IPS DF 19.7 (cell line): ENCODE data around the gene RHCE.
"Not testable (repeated sequence)": the region's sequence is repeated elsewhere in the genome, so short reads cannot be mapped to it uniquely, and the experiment has no call there.

Experiments used
- DNase-seq: peaks from one replicate; pipeline ENCODE4 v3.0.0-alpha.2; 2013; ENCODE audit warnings: low read depth, low spot score

Gene RHCE

DNA sequence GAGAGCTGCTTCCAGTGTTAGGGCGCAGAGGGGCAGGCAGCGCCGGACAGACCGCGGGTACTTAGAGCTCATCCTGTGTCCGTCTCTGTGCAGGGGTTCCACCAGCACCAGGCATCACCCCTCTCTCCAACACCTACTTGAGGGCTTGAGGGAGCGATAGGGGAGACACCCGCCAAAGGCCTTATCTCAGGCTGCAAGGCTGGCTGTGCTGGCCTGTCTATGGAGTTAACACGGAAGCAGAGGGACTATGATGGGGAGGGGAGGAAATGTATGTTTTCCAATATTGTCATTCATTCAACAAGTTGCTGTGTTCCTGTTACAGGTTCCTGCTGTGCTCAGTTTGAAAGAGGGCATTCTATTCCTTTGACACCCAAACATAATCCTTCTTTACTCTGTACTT, at the start of gene RHCE:
TSS of gene RHCE (minus strand) at position 111 of the 400 bp plus-strand sequence. CDS start at position 72, 39 bp downstream.
- not testable (repeated sequence) for DNase-seq

DNA sequence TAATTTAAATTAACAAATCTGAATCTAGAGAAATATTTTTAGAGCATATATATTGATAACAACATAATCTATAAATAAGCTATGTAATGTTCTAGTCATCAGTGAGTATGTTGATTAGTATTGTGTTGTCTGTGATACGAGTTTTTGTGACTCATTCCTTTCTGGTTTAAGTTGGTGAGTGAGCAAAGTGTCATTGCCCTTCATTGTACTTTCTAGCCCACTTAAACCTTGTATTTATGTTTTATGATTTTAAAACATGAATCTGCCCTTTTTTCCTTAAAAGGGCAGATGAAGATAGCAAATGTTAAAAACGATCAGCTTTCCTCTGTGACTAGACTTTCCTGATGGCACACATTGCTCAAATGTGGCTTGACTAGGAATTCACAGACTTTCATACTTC, 48.6 kb upstream of the RHCE start:
- DNase-seq: no peak

DNA sequence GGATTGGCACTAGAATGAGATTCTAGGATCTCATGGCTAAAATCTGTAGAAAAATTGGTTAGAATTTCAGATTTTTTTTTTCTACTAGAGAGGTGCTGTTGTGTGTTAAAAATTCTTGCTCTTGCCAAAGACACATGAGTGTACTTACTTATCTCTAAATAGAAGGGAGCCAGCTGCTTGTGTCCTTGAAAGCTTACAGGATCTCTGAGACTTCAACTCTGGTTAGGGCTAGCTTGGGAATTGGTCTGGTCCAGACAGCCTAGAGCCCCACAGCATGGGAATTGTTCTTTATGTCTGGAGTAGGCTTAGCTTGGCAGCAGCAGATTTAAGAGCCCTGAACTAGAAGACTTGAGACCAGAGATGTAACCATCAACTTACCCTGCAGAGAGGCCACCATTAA, 47.4 kb upstream of the RHCE start:
- no peak for DNase-seq

DNA sequence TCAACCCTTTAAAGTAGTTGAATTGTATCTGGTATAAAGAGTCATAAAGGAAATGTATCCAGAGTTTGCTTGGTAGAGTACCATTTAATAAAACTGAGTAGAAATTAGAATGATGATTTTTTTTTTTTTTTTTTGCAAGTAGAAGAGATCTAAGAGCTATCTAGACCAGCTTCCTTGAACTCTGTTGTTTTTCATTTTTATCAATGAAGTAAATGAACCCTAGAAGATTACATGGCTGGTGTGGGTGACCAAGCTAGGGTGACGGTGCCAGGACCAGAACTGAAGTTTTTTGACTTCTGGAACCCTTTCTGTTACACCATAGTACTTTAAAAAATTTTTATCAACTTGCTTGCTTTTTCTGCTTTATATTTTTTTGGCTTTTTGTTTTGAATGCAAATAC, 47.0 kb upstream of the RHCE start:
- no peak for DNase-seq

DNA sequence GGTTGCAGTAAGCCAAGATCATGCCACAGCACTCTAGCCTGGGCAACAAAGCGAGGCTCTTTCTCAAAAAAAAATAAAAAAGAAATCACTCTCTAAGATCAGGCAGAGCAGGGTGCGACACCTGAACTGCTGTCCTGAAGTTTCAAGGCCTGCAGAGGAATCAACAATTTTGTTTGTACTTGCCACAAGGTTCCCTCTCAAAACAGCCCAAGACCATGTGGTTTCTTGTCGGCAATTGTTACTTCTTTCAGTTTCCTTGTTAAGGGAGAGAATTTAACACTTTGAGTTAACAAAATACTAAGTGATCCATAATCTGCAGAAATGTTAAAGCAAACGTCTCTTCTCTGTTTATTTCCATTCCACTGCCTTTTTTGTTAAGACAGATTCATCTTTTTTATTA, 46.6 kb upstream of the RHCE start:
- no peak for DNase-seq

DNA sequence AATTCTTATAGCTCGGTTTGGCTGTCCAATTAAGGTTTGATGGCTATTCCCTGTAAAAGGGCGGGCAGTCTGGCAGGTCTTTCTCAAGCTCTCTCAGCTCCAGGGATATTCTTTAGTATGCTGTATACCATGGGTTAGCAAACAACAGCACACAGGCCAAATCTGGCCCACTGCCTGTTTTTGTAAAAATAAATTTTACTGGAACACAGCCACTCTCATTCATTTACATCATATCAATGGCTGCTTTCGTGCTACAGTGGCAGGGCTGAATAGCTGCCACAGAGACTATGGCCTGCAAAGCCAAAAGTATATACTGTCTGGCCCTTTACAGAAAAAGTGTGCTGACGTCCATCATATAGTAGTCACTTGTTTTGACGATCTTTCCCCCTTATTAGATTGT, 42.1 kb upstream of the RHCE start:
- DNase-seq: no peak

DNA sequence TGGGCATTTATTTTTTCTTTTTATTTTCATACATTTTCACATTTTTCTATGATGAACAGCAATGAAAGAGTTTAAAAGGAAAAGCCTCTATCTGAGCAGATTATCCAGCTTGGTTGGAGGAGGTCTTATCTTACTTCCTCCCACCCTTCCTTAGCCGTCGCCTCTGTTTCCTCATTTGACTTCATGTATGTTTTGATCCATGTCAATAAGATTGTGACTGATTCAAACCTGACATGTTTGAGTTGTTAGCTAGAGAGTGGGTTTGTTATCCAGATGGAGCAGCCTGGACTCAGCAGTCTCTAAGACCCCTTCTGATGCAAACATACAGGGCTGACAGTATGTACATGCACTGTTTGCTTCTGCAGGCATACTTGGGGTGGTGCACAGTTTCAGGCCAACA, 41.2 kb upstream of the RHCE start:
- no peak for DNase-seq

DNA sequence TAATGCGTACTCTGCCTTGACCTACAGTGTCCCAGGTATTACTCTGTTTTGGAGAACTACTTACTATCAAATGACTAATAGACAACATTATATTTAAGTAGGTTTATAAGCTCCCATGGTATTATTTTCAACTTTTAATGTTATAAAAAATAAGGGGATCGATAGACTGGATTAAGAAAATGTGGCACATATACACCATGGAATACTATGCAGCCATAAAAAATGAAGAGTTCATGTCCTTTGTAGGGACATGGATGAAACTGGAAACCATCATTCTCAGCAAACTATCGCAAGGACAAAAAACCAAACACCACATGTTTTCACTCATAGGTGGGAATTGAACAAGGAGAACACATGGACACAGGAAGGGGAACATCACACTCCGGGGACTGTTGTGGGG, 40.2 kb upstream of the RHCE start:
- DNase-seq: not testable (repeated sequence)

DNA sequence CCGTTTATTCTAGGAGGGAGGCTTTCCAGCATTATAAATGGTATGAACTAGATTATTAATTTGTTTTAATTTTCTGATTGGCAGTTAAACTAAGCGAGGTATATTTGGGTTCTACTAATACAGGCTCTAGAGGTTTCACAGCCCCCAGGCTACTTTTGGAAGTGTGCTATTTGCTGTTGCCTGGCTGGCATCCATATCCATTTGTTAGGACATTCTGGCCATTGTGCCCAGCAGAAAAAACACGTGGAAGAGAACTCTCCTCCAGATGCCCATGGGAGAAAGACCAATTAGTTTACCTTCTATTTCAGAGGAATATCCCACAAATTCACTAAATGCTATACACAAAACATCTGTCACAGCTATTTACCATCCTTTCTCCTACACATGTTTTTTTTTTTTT, 39.4 kb upstream of the RHCE start:
- DNase-seq: no peak

DNA sequence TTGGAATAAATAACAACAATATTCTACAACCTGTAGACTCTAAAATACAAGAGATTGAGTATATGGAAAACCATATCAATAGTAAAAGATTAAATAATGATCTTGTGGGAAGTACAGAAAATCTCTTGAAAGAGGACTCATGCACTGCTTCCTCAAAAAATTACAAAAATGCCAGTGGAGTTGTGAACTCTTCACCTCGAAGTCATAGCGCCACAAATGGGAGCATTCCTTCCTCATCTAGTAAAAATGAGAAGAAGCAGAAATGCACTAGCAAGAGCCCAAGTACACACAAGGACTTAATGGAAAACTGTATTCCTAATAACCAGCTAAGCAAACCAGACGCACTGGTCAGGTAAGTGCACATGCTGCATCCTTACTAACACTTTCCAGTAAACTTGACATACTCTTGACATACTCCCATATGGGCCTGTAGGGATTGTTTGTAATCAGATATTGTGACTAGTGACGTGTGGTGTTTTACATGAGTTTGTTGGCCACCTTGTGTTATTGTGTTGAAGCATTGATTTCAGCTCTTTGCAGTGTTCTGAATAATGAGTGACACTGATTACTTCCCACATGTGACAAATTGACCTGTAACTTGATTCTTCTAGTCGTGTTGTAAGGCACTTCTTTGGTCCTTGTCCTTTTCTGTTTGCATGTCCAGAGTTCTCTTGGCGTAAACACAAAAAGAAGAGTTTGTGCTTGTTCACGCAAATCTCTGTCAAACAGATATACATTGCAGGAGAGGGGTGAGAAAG, 38.1 kb upstream of the RHCE start:
- no peak for DNase-seq

DNA sequence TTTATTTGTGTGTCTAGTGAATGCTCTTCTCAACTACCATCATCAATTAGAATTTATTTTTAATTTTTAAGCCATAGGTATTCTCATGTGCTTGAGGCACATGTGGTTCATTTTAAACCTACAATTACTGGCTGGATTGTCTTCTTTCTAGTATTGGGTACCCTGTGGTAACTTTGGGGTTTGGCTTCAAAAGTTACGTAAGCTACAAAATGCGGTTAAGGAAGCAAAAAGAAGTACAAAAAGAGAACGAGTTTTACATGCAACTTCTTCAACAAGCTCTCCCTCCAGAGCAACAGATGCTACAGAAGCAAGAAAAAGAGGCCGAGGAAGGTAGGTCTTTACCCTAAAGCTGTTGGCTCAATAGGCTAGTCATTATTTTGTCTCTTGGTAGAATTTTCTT, 35.9 kb upstream of the RHCE start:
- DNase-seq: no peak

DNA sequence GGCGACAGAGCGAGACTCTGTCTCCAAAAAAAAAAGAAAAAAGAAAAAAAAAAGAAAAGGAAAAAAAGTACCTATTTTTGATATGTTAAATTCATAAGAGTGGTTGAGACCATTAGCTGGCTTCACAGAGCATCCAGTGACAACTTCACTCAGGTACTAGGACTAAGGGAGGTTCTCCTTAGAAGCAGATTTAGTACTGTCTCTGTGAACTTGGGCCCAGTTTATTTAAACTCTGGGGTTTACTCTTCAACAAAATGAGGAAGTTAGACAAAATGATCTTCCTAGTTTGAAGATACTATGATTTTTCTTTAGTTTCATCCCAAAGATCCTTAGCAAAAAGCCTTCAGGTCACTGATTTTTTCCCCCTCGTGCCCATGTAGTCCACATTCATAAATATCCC, 31.3 kb upstream of the RHCE start:
- no peak for DNase-seq

DNA sequence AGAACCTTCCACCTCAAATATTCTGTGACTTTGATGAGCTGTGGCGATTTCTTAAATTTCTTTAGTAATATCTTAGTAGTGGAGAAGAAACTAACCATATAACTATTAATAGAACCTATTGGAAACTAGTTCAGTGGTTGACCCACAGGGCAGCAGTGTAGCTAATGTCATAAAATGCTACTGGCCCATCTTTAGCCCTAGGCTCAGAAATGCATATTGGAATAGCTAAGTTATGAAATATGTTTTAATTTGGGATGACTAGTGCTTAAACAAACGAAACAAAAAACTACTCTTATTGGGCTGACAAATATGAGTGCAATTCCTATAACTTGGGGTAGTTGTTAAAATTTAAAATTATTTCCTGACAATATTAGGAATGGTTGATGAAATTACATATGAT, 30.3 kb upstream of the RHCE start:
- no peak for DNase-seq

DNA sequence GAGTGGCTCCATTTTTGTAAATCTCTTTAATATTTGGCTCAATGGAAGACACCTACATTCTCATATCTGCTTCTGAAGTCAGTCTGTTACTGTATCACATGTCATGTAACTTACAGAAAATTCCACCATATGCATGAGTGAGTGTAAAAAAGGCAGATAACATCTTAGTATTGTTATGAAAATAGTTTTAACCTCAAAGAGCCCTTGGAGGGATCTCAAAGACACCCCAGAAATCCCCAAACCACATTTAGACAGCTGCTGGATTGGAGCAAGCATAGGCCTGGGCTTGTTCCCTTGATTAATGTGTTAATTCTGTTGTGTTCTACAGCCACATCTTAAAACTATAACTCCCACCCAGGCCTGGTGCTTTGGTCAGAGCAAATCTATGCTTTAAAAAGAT, 26.9 kb upstream of the RHCE start:
- no peak for DNase-seq

DNA sequence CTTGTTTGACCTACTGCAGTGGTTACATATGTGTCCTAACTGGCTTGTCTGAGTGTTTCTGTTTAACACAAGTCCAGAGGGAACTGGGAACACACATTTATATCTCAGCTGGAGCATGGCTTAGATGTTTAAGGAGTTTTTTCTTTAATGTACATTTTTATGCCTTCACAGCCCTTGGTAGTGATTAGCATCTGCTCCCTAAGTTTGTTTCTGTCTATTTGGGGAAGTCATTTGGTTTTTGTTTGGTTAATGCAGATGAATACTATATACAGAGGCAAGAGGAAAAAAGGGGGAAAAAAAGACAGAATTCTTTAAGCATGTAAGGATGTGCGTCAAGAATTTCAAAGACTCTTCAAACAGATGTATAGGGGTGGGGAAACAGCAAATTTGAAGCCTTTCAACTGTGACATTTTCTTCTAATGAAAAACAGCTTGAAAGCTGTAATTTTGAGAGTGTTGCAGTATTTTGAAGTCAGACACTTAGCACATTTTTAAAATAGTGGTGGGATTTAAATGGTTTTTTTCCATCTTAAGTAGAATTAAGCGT, 25.4 kb upstream of the RHCE start:
- no peak for DNase-seq

DNA sequence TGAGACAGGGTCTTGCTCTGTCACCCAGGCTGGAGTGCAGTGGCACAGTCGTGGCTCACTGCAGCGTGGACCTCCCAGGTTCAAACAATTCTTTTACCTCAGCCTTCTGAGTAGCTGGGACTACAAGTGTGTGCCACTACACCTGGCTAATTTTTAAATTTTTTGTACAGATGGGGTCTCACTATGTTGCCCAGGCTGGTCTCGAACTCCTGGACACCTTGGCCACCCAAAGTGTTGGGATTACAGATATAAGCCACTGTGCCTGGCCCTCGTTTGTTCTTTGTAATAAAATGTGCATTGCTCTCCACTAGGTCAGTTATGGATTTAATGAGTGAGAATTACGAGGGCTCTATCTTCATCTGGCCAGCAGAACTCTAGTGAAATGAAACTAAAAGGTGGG, 24.0 kb upstream of the RHCE start:
- DNase-seq: not testable (repeated sequence)

DNA sequence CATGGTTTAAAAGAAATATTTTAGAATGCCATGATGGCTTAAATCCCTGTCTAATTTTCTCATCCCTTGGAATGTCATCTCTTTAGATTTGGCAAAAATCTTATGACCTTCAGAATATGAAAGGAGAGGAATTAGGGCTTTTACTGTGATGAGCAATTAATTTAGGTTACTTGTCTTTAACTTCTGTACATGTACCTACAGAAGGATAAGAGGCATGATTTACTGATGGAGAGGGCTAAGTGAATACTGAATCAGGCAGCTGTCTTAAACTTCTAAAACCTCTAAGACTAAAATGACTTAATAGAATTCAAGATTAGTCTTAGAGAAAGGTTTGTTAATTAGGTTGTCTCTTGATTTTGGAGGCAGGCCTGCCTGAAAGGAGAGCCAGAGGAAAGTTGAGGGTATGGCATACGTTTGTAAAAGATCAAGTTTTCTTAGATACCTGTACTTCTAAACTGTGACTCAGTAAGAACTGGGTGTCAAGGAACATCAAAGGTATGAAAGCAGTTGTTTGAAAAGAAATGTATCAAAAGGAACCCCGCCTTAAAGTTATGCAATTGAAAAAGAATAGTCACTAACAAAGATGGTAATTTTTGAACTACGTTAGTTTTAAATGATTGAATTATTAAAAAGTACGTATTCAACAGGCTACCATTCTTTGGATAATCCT, 22.5 kb upstream of the RHCE start:
- no peak for DNase-seq

DNA sequence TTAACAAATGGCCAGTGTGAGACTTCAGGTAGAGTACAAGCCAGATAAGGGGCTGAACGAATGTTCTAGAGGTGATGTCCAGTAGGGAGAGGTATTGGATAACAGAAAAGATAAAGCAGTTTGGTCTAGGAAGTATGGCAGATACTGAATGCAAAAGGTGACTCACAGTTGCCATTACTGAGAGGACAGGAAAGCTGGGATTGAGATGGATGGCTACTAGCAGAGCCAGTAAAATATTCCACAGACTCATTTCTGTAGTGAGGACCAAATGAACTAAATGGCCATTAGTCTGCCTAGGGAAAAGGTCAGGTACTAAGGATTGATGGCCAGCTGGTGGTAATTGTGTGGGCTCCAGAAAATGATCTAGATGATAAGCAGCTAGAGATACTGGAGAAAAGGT, 21.6 kb upstream of the RHCE start:
- no peak for DNase-seq

DNA sequence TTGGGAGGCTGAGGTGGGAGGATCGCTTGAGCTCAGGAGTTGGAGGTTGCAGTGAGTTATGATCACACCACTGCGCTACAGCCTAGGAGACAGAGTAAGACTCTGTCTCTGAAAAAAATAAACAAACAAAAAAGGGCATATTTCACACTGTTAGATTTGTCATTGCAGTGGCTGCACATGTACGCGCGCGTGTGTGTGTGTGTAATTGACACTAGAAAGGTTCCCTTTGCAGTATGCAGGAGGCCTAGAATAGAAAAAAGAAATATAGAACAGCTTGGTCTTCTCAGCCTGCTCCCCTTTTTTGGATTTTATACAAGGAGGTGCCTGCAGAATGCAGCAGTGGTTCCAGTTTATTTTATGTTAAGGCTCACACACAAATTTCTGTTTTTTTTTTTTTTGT, 18.7 kb upstream of the RHCE start:
- no peak for DNase-seq

DNA sequence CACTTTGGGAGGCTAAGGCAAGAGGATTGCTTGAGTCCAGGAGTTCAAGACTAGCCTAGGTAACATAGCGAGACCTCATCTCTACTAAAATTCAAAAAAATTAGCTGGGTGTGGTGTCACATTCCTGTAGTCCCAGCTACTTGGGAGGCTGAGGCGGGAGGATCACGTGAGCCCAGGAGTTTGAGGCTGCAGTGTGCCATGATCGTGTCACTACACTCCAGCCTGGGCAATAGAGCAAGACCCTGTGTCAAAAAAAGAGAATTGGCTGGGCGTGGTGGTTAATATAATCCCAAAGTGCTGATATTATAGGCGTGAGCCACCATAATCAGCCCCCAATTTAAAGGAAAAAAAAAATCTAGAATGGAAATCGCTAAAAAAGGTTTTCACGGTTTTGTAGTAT, 17.0 kb upstream of the RHCE start:
- DNase-seq: no peak

DNA sequence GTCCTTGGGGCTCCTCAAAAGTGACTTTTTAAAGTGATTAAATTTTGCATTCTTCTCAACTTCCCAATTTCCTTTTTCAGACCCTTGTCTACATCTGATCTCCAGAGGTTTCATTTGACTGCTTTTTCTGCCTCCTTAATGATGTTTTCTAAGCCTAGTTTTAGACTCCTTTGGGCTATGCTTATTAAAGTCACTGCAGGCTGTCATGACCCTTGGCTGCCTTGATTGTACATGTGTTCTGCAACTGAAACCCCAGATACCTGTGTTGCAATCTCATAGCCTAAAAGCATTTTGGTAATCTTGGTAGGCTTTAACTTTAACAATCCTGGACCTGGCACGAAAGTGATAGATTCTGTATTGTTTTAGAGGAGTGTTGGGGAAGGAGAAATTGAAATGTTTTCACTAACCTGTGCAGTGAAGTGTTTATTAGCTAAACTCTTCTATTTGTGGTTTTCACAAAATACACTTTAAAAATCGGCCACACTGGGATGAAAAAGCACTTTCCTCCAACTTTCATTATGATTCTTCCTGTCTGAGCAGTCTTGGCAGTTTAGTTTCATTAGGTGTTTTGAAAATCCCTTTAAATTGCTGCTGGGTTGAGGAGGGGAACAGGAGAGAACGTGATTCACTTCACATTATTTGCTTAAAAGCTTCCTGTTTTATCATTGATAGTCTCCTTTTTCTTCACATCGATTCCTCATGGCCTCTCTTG, 14.9 kb upstream of the RHCE start:
- no peak for DNase-seq

DNA sequence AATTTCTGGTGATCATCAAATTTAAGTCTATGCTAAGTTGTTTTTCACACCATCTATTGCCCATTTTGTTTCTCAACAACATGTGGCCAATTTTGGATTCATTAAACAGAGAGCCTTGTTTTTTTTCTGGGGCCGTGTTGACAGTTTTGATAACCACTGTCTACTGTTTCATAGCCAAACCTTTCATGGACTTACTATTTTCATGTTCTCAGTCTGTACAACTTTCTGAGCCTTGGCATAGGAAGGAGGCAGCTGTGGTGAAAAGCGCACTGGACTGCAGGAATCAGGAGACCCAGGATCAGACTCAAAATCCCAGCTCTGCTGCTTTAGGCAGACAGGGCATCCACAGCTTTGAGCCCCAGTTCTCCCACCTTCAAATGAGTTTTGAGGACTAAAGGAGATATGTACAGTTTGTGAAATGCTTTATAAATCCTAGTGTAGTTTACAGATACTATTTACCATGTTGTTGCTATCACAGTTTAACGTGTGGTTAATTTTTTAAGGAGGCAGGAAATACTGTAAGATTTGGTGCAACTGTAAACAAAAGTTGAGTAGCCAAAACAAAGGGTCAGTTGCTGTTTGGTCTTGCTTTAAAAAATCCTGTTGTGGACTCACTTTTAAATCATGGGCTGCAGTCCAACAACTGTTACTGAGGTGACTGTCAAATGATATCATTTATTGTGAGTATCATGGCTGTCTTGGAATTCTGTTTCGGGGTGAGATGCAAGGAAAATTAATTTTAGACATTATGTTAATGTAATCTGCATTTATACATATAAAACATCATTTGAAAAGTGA, 13.0 kb upstream of the RHCE start:
- no peak for DNase-seq
